ENCODE measurements around the gene GSG1L2.

- TF ChIP-seq CTCF (IDR thresholded peaks at IDR 0.05) (no peak), POLR2A (IDR thresholded peaks at IDR 0.05) (no peak)
Measured at GRCh38 chr17:9806699-9807098, 15.2 kb downstream of the GSG1L2 start.
